ENCODE results near the gene TSC2. TPM values are rescaled to one million over a fixed set of nuclear protein-coding genes. Genes with fewer than 3 reads are reported as not detected.

The TSC2 gene
- total and polyA plus RNA-seq, 2 donors (not counting 3 experiments of a cell fraction or from before 2014, with no cell fraction given): 87.9 to 144 TPM

DNA sequence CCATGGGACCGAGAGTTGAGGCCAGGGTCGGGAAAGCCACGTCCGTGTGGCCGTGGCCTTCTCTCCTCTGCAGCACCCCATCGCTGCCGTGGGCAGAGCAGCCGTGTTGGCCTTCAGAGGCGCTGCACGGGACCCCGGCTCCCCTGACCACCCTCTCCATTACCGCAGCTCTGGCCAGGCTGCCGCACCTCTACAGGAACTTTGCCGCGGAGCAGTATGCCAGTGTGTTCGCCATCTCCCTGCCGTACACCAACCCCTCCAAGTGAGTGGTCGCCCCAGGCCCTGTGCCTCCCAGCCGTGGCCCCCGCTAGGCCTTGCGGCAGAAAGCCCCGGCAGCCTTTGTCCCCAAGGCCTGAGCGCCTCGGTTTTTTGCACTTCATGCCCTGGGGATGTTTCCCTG, 27.8 kb downstream of the TSC2 start:
- no peak for FAIRE-seq
- H3K36me3 ChIP-seq (ENCODE audit: control insufficient read depth in 2 of 2, extremely low read depth in 1 of 2, insufficient read depth in 2 of 2, low read length in 2 of 2): peaks cover 2 to 46% of the 10 kb centered on the region in 2 experiments
- no peak for TF ChIP-seq POLR2A (IDR thresholded peaks at IDR 0.05; ENCODE audit: low read depth, low read length)
- no peak overlapping the region for H3K27ac ChIP-seq (ENCODE audit: insufficient read depth, low read depth, low read length)
- H3K9me3 ChIP-seq (replicated peaks; ENCODE audit: control insufficient read depth, insufficient read depth, low read length): no peaks in the 10 kb centered on the region
- H3K4me3 ChIP-seq (replicated peaks in 1 of 3; ENCODE audit: insufficient read depth in 1 of 3, low read depth in 1 of 3, low read length in 3 of 3): no peak overlapping the region
- intact Hi-C loops (cut with micrococcal nuclease): no loop called here
- H3K27me3 ChIP-seq (ENCODE audit: control insufficient read depth in 2 of 2, insufficient read depth in 2 of 2, low read length in 2 of 2): no peaks in the 10 kb centered on the region
- no peak overlapping the region for H2AFZ ChIP-seq (ENCODE audit: low read depth, low read length)
- no TSS peak for BruUV-seq (replicated peaks)
- no peak overlapping the region for H3K4me2 ChIP-seq (ENCODE audit: insufficient read depth, low read length)
- no peaks in the 10 kb centered on the region for H3K79me2 ChIP-seq (ENCODE audit: control insufficient read depth, insufficient read depth, low read length)
- no peak overlapping the region for H3K9ac ChIP-seq (replicated peaks; ENCODE audit: extremely low read depth, insufficient read depth, low read length)
- no peak for DNase-seq (ENCODE audit: low read depth, low spot score)
- H3K9me1 ChIP-seq (replicated peaks; ENCODE audit: control insufficient read depth, extremely low read depth, insufficient read depth, low read length): no peaks in the 10 kb centered on the region
- dilution Hi-C loops (cut with MboI; ENCODE audit: extremely low pct_ligation_motif_present, low sequenced_read_pairs): no loop called here
- CTCF ChIA-PET: no interaction called here
- no peaks in the 10 kb centered on the region for H4K20me1 ChIP-seq (replicated peaks; ENCODE audit: control insufficient read depth, extremely low read depth, insufficient read depth, low read length)
- POLR2A ChIA-PET: no interaction called here
- H3K4me1 ChIP-seq (ENCODE audit: control insufficient read depth, extremely low read depth, insufficient read depth, low read length): no peaks in the 10 kb centered on the region

- CTCF ChIA-PET: interaction anchor here (0.8 kb wide), 1 partner anchor 9 kb away, joined by 3 read pairs; no protein-coding TSS in a partner anchor
- Histone ChIP-seq H3K9ac (replicated peaks; ENCODE audit: extremely low read depth, insufficient read depth, low read length) (no peak overlapping the region), H3K79me2 (ENCODE audit: control insufficient read depth, insufficient read depth, low read length) (no peaks in the 10 kb centered on the region), H3K9me3 (replicated peaks; ENCODE audit: control insufficient read depth, insufficient read depth, low read length) (no peaks in the 10 kb centered on the region), H3K27ac (ENCODE audit: insufficient read depth, low read depth, low read length) (no peak overlapping the region), H3K36me3 (ENCODE audit: control insufficient read depth in 2 of 2, extremely low read depth in 1 of 2, insufficient read depth in 2 of 2, low read length in 2 of 2) (peaks cover 2 to 51% of the 10 kb centered on the region in 2 experiments), H3K9me1 (replicated peaks; ENCODE audit: control insufficient read depth, extremely low read depth, insufficient read depth, low read length) (no peaks in the 10 kb centered on the region), H3K4me1 (ENCODE audit: control insufficient read depth, extremely low read depth, insufficient read depth, low read length) (no peaks in the 10 kb centered on the region), H3K4me2 (ENCODE audit: insufficient read depth, low read length) (no peak overlapping the region), H4K20me1 (replicated peaks; ENCODE audit: control insufficient read depth, extremely low read depth, insufficient read depth, low read length) (no peaks in the 10 kb centered on the region), H3K27me3 (ENCODE audit: control insufficient read depth in 2 of 2, insufficient read depth in 2 of 2, low read length in 2 of 2) (no peaks in the 10 kb centered on the region), H2AFZ (ENCODE audit: low read depth, low read length) (no peak overlapping the region), H3K4me3 (replicated peaks in 1 of 3; ENCODE audit: insufficient read depth in 1 of 3, low read depth in 1 of 3, low read length in 3 of 3) (no peak overlapping the region)
- TF ChIP-seq MYC (IDR thresholded peaks at IDR 0.05; ENCODE audit: low read depth, low read length): no peak
- no peak for TF ChIP-seq GATA2 (IDR thresholded peaks at IDR 0.05; ENCODE audit: insufficient read depth, insufficient read length, low read depth, low read length)
- no peak for TF ChIP-seq POLR2A (IDR thresholded peaks at IDR 0.05; ENCODE audit: low read depth, low read length)
- no peak for TF ChIP-seq CTCF (IDR thresholded peaks at IDR 0.05; ENCODE audit: extremely low read depth in 1 of 2, insufficient read depth in 1 of 2, low read depth in 1 of 2, low read length in 2 of 2)
- TF ChIP-seq MAX (IDR thresholded peaks at IDR 0.05; ENCODE audit: insufficient read depth, insufficient read length): no peak
- no peak for TF ChIP-seq JUN (IDR thresholded peaks at IDR 0.05; ENCODE audit: borderline replicate concordance, insufficient read depth, insufficient read length, low read depth)
- TF ChIP-seq EZH2 (IDR thresholded peaks at IDR 0.05; ENCODE audit: borderline replicate concordance, low read depth, low read length, severe bottlenecking): no peak
- no peak for TF ChIP-seq POLR2AphosphoS5 (IDR thresholded peaks at IDR 0.05; ENCODE audit: insufficient read depth, low read depth, low read length)
- no peak for TF ChIP-seq FOS (IDR thresholded peaks at IDR 0.05; ENCODE audit: borderline replicate concordance, insufficient read depth, low read length)
- POLR2A ChIA-PET: no interaction called here
- no TSS peak for BruUV-seq (replicated peaks)
- dilution Hi-C loops (cut with MboI; ENCODE audit: extremely low pct_ligation_motif_present, low sequenced_read_pairs): no loop called here
- no peak for DNase-seq (ENCODE audit: low read depth, low spot score)
- FAIRE-seq: no peak
- intact Hi-C loops (cut with micrococcal nuclease): no loop called here
Observed at GRCh38 chr16:2076072-2076865, 28.5 kb downstream of the TSC2 start.

Measured in endothelial cell of umbilical vein (primary cell).